Mesothelial cell of epicardium (in vitro differentiated cells): ENCODE results near the gene SLC41A3. TPM values are rescaled to one million over a fixed set of nuclear protein-coding genes. Genes with fewer than 3 reads are reported as not detected.

ENCODE experiments used
- DNase-seq, 2 experiments: peaks; one replicate each; pipeline ENCODE4 v3.0.0; 2021; ENCODE audit warnings: low spot score in 2 of 2; ENCODE audit not compliant: unreplicated experiment in 2 of 2
- H3K27ac Mint-ChIP-seq: 2 replicates; pipeline ENCODE4 v1.8.0; 2021; ENCODE audit warnings: mixed read lengths
- H3K27me3 Mint-ChIP-seq: 2 replicates; pipeline ENCODE4 v1.8.0; 2021; ENCODE audit warnings: low read depth, mixed read lengths
- H3K36me3 Mint-ChIP-seq: 2 replicates; pipeline ENCODE4 v1.8.0; 2021; ENCODE audit warnings: mixed read lengths
- H3K4me1 Mint-ChIP-seq: 2 replicates; pipeline ENCODE4 v1.8.0; 2021; ENCODE audit warnings: mixed read lengths
- H3K4me3 Mint-ChIP-seq: 2 replicates; pipeline ENCODE4 v1.8.0; 2021; ENCODE audit warnings: mild to moderate bottlenecking, moderate library complexity, mixed read lengths
- H3K9me3 Mint-ChIP-seq: 2 replicates; pipeline ENCODE4 v1.8.0; 2021; ENCODE audit warnings: mixed read lengths
- CTCF ChIP-seq: fragments of 200-600 bp; sonication (generic); IDR thresholded peaks from one replicate; pipeline ENCODE4 v1.5.0; 2021; ENCODE audit warnings: antibody characterized with exemption; ENCODE audit not compliant: unreplicated experiment
- total RNA-seq: library from RNA; stranded (reverse); gene quantifications from 3 replicates; pipeline ENCODE4 v1.2.1, GENCODE V29; 2021

SLC41A3 gene
- total RNA-seq, 1 donor from 2014 or later = 58.7 TPM

- H3K4me1 Mint-ChIP-seq = no peaks in the 10 kb centered on the region
- peak in 1 of 2 experiments; percentile 14 for DNase-seq
- TF ChIP-seq CTCF = no peak
- H3K9me3 Mint-ChIP-seq = peaks cover 14% of the 10 kb centered on the region
- peaks cover 41% of the 10 kb centered on the region for H3K36me3 Mint-ChIP-seq
- H3K27me3 Mint-ChIP-seq = no peaks in the 10 kb centered on the region
- H3K4me3 Mint-ChIP-seq = no peak overlapping the region
- no peak overlapping the region for H3K27ac Mint-ChIP-seq
These were observed 48.4 kb downstream of the SLC41A3 start for GRCh38 chr3:126035362-126036050.

- no peak overlapping the region for H3K4me3 Mint-ChIP-seq
- DNase-seq = peak in 1 of 2 experiments; percentile 14
- H3K4me1 Mint-ChIP-seq = no peaks in the 10 kb centered on the region
- peaks cover 42% of the 10 kb centered on the region for H3K36me3 Mint-ChIP-seq
- H3K27ac Mint-ChIP-seq = peak overlapping the region; percentile 18
- H3K27me3 Mint-ChIP-seq = no peaks in the 10 kb centered on the region
- H3K9me3 Mint-ChIP-seq = peaks cover 14% of the 10 kb centered on the region
- no peak for TF ChIP-seq CTCF
These were observed 49.2 kb downstream of the SLC41A3 start for GRCh38 chr3:126034481-126035361.

- no peak for TF ChIP-seq CTCF
- no peaks in the 10 kb centered on the region for H3K4me1 Mint-ChIP-seq
- H3K36me3 Mint-ChIP-seq = peaks cover 48% of the 10 kb centered on the region
- DNase-seq = peak in 1 of 2 experiments; percentile 16
- no peaks in the 10 kb centered on the region for H3K27me3 Mint-ChIP-seq
- no peak overlapping the region for H3K4me3 Mint-ChIP-seq
- H3K9me3 Mint-ChIP-seq = peaks cover 21% of the 10 kb centered on the region
- H3K27ac Mint-ChIP-seq = no peak overlapping the region
These were observed 50.2 kb downstream of the SLC41A3 start for GRCh38 chr3:126033765-126034164.

GRCh38 chr3:126033051-126033745 is 50.7 kb downstream of the SLC41A3 start:
- TF ChIP-seq CTCF = no peak
- H3K9me3 Mint-ChIP-seq = peaks cover 18% of the 10 kb centered on the region
- H3K27me3 Mint-ChIP-seq = no peaks in the 10 kb centered on the region
- H3K4me3 Mint-ChIP-seq = no peak overlapping the region
- peak in 1 of 2 experiments; percentile 29 for DNase-seq
- H3K27ac Mint-ChIP-seq = no peak overlapping the region
- H3K4me1 Mint-ChIP-seq = no peaks in the 10 kb centered on the region
- peaks cover 48% of the 10 kb centered on the region for H3K36me3 Mint-ChIP-seq

GRCh38 chr3:126031981-126032471 is 51.9 kb downstream of the SLC41A3 start:
- H3K36me3 Mint-ChIP-seq = peaks cover 48% of the 10 kb centered on the region
- DNase-seq = peak in 1 of 2 experiments; percentile 17
- H3K27me3 Mint-ChIP-seq = no peaks in the 10 kb centered on the region
- TF ChIP-seq CTCF = no peak
- H3K4me3 Mint-ChIP-seq = no peak overlapping the region
- no peaks in the 10 kb centered on the region for H3K4me1 Mint-ChIP-seq
- no peak overlapping the region for H3K27ac Mint-ChIP-seq
- H3K9me3 Mint-ChIP-seq = peaks cover 21% of the 10 kb centered on the region
